ENCODE data around the gene PDLIM4.

Gene PDLIM4

DNA sequence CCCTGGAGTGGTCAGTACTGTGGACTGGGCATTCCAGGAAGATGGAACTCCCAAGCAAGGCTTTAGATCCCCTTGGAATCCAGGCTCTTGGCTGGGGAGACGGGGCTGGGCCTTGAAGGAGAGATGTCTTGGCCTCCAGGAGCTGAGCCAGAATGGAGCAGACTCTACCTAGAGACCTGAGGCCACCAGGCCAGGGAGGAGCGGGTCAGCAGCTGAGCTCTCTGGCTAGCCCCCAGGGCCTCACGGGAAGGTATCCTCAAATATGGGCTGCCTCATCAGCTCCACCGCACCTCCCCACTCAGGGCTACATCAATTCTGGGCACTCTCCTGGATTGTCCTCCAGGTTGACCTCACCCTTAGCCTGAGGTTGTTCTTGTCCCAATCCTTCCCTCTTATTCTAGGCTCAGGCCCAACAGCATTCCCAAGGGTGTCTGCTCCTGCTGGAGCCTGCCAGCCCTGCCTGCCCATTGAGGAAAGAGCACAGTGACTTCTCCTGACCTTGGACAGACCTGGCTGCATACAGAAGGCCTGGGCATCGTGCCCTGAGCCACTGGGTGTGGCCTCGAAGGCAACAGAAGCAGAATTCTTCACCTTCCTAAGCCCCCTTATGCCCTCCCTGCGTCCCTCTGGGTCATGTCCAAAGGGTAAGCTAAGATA is 3.0 kb upstream of the PDLIM4 start:
- DNase-seq, result no peak

DNA sequence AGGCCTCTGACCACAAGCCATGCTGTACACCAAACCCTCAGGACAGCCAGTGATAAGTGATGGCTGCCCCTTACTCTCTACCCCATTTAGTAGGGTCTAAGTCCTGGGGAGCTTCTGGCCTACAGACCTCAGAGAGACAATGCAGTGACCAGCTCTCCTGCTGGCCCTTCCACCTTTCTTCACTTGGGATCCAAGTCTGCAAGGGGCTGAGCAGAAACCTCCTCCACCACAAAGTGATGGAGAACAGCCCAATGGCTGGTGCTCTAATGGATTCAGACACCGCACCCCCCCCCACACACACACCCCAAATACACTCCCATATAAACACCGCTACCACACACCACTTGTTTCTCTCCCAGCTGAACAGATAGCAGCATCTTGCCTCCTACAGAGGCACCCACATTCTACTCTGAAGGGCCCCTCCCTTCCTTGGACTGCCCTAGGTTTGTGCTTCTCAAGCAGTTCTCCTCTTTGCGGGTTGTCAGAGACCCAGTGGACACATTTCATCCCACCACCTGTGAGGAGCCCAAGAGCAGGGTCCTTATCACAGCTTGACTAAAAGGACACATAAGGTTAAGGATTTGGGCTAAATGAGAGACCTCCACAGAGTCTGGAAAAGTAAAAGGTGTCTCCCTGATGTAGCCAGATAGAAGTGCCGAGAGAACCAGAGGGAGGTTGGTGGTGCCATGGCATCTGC is 1.3 kb upstream of the PDLIM4 start:
- DNase-seq, result no peak

DNA sequence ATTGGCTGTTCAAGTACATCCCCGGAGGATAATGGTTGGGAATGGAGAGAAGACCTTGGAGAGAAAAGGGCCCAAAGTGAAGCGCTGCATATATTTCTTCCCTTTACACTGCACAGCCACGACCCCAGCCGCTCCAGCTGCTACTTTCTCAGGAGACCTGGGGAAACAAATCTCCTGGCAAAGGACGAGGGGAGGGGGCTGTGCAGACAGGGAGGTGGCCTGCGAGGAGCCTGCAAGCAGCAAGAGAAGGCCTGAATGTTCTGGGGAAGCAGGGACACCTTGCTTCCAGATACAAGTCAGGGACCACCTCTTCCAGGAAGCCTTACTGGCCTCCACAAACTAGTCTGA is 739 bp upstream of the PDLIM4 start:
- DNase-seq, result no peak

DNA sequence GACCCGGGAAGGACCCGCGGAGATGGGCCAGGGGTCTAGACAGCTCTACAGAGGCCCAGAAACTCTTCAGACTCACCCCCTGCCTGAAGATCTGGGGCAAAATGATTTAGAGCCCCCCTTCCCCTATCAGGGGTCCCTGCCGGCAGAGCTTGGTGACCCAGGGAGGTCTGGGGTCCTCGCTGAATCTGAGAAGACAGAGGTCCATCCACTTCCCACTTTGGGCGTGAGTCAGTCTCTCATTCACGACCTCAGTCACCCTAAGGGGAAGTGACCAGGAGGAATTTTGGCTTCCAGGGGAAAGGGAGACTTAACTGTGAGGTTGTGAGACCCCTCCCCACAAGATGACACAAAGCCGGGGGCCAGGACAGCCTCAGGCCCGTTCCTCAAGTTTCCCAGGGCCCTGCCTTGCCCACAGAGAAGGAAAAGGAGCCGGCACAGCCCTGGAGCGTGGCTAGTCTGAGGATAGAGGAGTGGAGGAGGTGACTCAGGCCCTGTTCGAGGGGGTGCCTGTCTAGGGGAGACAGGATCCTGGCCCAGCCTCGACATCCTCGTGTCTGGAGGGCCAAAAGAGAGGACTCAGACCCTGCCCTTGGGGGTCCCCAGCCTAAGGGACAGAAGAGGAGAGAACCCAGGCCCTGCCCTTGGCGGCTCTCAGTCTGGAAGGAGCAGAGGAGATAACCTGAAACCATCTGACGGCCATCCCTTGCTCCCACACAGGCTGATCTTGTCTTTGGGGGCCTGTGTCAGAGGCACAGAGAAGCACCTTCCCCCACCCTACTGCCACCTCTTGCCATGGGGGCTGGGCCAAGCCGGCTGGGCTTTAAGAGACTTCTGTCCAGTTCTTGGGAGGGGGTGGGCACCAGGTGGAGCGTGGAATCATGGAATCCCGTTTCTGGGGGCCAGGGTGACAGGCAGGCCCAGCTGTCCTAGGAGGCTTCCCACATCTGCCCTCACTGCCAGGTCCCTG is 889 bp downstream of the PDLIM4 start:
- no peak for DNase-seq

DNA sequence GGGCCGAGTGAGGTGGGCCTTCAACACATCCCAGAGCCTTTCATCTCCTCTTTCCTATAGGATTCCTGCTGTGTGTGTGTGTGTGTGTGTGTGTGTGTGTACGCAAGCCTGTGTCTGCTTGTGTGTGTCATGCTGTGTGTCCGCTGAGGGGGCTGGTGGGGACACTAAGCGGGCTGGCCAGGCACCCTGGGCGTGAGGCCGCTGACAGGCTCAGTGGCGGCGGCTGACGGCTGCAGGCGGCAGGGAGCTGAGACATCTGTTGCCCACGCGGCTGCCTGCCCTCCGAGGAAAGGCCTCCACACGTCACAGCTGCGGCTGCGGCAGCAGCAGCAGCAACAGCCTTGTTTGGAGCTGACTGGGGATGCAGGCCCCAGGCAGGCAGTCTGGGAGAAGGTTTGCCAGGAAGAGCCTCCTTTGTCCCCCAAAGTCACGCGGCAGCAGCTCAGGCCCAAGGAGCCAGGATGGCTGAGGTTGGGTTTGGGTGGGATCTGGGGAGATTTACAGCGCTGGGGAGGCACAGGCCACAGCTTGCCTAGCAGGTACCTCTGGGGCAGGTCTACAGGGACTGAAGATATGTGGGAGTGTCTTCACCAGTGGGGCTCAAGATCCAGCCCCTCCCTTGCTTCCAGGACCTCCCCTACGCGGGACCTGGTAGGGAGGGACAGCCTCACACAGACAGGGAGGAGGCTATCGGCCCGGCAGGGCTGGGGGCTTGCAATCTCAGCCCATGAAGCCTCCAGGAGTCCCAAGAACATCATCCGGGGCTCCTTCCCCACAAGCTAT is 1.8 kb downstream of the PDLIM4 start:
- DNase-seq, result no peak

DNA sequence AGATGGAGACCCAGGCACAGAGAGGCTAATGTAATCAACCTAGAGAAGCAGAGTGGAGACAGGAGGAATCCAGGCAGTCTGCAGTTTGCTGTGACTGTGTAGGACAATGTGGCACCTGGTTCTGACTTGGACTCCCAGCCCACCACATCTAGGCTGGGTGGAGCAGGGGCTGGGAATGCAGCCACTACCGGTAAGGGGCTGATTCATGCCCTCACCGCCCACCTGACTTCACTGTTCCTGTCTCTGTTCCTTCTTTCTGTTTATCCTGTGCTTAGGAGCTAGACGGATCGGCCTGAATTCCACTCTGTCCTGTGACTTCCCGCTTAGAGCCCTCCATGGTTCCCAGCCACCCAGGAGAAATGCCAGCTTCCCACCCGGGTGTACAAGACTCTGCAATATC is 2.6 kb downstream of the PDLIM4 start:
- DNase-seq, result no peak

DNA sequence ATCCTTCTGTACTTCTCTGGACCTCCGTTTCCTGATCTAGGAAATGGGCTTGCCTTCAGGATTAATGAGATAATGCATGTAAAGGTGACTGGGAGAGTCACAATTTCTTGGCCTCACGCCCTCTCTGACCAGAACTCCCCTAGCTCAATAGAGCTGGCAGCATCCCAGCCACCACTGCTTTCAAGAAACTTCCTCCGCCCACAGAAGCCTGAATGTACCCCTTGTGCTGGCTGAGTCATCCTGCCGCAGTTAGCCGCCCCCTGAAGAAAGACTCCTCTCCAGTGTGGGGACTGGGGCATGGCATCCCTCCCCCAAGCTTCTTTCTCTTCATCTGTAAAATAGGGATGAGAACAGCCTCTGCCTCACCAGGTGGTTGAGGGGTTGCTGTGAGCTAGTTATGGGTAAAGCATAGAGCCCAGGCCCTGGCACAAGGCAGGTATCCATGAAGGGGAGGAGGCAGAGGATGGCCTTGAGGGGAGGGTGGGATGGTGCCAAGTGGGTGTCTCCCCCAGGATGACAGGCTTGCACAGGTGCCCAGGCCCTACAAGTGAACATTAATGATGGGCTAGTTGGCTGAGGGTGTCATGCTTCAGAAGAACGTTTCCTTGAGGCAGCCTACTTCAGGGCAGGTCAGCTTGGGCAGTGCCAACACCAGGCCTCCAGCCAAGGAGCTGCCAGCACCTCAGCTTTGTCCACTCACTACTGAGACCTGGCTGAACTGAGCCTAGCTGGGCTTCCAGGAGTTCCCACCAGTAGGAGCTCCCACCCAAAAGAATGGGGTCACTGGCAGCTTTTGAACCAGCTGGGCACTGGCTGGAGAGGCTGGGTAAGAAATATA is 3.4 kb downstream of the PDLIM4 start:
- no peak for DNase-seq

DNA sequence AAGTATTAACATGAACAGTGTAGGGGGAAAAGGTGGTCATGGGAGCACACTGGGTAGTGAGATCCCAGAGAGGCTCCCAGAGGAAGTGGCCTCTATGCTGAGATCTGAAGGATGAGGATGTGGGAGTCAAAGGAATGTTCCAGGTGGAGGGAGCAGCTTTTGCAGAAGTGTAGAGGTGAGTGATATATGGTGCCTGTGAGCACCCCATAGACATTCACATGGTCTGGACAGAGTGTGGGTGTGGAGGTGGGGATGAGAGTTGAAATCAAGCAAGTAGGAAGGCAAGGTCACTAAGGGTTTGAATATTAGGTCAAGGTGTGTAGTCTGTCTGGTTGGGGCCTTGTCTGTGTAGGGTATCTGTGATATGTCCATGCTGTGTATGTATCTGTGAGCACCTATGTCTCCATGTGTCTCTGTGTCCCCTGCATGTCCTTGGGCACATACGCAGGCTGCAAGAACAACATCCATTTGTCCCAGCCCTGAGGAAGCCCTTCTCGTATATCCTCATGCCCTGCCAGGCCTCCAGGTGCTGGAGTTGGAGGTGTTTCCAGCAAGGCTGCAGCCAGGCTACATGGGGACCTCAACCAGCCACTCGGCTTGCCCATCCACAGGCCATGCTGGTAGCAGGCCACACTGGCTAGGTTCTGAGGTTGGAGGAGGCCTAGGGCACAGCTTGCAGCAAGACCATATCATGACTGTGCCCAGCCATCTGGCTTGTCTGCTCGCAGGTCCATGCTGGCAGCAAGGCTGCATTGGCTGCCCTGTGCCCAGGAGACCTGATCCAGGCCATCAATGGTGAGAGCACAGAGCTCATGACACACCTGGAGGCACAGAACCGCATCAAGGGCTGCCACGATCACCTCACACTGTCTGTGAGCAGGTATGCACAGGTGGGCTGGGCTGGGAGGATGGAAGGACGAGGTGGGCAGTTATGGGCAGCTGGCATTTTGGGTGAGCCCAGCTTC is 4.7 kb downstream of the PDLIM4 start:
- DNase-seq, result no peak

DNA sequence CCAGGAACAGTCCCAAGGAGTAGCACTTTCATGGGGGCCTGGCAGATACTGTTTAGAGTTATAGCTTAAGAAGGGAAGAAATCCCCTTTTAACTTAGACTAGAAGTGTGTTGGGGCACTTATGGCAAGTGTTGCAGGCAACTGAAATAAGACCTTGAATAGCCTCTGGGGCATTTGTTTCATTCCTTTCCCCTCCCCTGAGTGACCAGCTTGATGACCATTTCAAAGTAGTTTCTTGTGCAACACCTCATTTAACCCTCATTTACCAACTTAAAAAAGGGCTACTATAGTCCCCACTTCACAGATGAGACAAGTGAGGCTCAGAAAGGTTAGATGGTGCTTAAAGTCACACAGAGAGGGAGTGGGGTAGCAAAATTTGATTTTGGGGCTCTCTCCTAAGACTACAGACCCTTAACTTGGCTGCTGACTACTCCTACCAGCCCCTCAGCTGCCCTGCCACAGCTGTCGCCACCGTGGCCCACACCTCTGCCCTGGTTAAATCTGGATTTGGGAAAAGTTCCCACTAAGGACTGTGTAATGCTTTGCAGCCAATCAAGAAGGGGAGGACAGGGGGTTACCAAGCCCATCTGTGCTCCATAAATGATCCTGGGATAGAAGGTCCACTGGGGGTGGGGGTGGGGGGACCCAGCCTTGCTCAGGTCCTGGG is 5.5 kb downstream of the PDLIM4 start:
- no peak for DNase-seq

DNA sequence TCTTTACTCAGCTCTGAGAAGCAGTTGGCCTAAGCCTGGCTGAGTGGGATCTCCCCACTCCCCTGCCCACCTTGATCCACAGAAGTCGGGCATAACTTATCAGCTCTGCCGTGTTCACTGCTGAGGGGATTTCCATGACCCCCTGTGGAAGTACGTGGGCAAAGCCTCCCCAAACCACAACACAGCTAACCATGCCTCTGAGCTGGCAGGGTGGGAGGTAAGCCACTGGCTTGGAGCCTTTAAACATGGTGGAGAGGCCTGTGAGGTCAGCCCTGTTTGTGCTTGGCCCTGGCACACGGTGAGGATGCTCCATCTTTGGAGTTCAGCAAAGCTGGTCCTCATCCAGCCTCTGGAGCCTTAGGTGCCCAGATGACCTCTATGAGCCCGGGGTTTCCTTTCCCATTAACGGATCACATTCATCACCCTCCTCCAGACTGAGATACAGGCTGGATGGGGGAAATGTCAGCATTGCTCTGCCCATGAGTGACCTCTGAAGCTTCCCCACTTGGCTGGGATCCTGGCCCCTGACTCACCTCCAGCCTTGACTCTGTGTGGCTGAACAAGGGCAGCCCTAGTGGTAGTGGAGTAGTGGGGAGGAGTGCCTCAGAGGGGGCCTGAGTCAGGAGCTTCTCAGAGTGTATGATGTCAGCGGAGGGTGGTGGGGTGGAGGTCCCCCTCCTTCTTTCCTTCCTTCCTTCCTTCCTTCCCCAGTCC is 6.2 kb downstream of the PDLIM4 start:
- DNase-seq, result no peak

DNA sequence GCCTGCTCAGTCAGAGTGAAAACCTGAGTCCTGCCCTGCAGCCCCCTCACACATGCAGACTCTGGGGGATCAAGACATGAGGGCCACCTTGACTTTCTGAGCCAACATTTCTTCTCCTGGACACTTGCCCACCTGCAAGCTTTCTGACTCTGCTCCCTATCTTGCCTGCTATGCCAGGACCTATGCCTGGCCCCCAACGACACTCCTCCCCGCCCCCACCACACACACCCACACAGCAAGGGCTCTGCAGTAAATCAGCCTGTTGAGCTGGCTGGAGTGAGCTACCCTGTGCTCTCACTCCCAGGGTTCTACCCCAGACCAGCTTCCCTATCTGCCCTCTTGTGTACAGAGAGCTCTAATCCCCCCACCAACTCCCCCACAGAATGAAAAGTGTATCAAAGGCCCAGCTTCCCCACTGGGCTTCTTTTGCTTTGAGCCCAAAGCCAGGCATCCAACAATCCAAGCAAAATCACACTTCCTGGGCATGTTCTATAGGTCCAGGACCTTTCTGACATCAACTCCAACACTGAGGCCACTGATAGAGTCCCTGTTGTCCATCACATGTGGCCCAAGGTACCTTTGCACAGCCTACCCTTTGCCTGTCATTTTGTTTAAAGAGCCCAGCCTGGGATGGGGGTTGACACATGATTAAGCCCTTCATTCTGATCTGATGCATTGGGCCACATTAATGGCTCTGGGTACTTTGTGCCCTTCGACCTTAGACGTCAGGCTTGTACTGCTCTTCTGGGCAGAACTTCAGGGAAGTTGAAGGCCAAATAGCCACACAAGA is 7.2 kb downstream of the PDLIM4 start:
- no peak for DNase-seq

DNA sequence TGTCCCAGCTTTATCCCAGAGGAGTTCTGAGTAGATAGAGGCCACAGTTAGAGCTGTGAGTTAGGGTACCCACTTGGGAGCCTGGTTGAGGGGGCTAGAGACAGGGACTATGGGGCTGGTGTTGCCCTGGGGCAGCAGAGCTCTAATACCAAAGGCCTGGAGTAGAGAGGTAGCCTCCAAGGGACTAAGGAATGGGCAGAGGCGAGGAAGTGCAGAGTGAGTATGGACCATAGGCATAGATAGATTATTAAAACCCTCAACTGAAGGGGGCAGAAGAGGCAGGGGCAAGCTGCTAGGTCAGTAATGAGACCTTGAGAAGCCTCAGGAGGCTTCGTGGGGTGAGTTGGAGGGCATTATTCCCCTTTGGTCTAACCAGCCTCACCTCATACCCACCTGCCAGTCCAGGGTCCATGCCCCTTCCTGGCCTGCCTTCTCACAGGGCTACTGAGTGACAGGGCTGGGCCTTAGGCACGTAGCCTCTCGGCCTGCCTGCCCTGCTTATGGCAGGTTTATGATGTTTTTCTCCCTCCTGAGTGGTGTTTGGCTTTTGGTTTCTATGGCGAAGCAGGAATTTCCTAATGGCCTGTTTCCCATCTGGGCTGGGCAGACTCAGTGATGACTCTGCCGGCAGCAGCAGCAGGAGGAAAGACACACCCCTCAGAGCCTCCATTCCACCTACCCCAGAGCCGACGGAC is 8.0 kb downstream of the PDLIM4 start:
- no peak for DNase-seq

DNA sequence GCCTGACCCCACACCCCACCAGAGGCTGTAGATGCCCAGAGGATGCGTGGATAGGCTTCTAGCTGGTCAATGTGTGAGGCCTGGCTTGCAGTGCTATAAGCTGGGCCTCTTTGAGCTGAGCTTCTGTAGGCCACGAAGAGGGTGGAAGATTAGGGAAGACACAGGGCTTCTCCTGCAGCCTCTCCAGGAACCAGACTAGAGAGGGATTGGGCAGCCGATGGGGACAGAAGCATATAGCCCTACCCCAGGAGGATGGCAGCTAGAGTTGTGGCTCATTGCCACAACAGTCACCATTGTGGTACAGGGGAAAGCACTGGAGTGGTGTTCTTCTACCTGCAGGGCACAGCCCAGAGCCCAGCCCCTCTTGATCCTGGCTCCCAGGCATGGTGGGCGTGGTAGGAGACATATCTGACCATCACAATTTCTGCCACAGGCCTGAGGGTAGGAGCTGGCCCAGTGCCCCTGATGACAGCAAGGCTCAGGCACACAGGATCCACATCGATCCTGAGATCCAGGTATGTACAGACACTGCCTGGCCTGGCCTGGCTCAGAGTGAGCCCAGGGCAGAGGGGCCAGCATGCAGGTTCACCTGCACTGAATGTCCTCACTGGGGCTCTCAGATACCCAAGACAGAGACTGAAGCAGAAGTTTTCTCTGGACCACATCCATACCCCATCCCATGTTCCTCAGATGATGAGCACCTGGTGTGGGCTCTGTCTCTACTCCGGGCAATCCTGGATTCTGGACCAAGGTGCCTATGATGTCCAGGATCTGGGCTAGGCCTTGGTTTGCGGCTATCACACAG is 8.7 kb downstream of the PDLIM4 start:
- DNase-seq, result no peak

DNA sequence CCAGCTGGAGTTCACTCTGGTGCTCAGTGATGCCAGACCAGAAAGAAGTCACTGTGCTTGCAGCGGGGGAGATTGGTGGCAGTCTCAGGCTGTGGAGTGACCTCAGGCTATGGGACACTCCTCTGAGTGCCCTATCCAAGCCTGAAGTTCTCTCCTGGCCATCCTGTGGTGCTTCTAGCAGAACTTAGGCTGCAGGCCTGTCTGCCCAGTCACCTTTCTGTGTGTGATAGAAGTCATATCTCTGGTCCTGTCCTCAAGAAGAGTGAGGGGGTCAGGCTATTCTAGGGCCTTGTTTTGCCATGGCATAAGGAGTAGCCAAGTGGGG is 9.3 kb downstream of the PDLIM4 start:
- DNase-seq, result no peak

DNA sequence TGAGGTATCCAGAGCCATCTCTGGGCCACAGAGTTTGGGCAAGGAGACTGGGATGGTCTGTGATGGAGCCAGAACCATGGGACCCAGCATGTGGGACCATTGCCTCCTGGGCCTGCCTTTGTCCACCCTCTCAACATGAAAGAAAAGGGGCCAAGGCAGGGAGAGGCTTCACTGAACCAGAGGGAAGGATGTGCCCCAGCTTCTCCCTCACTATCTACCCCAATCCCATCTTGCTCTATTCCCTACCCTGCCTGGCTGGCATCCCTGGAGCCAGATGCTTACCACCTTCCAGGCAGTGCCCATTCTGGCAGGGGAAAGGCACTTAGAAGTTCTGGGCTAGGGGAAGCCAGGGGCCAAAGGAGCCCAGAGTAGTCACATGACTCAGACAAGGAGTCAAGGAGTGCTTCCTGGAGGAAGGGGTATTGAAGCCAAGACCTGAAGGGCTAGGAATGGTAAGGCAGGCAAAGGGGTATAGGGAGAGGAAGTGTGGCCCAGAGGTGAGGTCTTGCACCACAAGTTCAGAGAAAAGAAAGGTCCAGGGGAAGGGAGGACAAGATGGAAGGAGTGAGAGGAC is 9.8 kb downstream of the PDLIM4 start:
- no peak for DNase-seq

DNA sequence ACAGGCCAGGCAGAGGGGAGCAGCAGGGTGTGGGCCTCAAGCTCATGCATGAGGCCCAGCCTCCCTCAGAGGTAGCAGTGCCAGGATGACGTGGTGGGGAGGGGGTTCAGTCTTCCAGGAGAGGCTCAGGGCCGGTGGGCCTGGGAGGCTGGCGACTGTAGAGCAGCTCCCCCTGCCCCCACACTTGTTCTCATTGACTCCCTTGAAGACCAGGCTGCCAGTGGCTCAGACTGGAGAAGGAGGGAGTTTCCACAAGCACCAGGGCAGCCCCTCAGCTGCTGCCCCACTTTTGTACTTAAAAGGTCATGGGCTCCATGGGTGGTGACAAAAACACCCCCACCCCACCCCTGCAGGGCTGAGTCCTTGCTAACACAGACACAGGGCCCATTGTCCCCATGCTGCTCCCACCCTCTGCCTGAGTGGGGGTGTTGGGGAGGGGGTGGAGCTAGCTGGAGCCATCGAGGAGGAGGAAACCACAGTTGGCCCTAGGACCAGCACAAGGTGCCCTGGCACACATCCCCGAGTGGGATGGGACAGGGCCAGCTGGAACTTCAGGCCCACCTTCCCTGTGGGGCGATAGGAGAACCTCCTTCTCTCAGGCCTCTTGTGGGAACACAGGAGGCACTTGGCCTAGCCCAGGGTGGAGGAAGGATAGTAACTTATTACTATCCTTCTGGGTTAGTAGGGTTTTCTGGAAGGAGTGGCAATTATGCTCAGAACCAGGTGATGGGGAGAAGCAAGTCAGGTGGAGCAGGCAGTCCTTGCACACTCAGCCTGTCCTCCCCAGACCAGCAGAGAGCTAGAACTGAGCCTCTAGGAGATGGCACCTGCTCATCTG is 10.7 kb downstream of the PDLIM4 start:
- DNase-seq, result no peak

Data from CD4-positive, alpha-beta T cell treated with Interferon alpha-2 for 1 hour (primary cell).